Neural progenitor cell (in vitro differentiated cells): Measurements from ENCODE around the gene KCNK5. TPM values are rescaled to one million over a fixed set of nuclear protein-coding genes. Genes with fewer than 3 reads are reported as not detected.
A peak's percentile ranks its signal among the peaks of the same experiment; 100 is the strongest.

Source experiments
- DNase-seq: peaks from one replicate; pipeline ENCODE4 v3.0.0-alpha.2; 2016; ENCODE audit warnings: low spot score
- H2AFZ ChIP-seq: fragments of 200-600 bp; sonication (generic); replicated peaks from 2 replicates; pipeline ENCODE4 v1.6.1; 2016; ENCODE audit warnings: antibody characterized with exemption
- H3F3A ChIP-seq: fragments of 200-600 bp; sonication (generic); 2 replicates; pipeline ENCODE4 v1.6.1; 2016; ENCODE audit warnings: antibody characterized with exemption, low read depth
- H3K27ac ChIP-seq: fragments of 200-600 bp; sonication (generic); 2 replicates; pipeline ENCODE4 v1.5.1; 2016; ENCODE audit warnings: mild to moderate bottlenecking
- H3K27me3 ChIP-seq: fragments of 200-600 bp; sonication (generic); 2 replicates; pipeline ENCODE4 v1.6.1; 2016; ENCODE audit warnings: mild to moderate bottlenecking, moderate library complexity
- H3K36me3 ChIP-seq: fragments of 200-600 bp; sonication (generic); 2 replicates; pipeline ENCODE4 v1.5.1; 2016
- H3K4me1 ChIP-seq: fragments of 200-600 bp; sonication (generic); 2 replicates; pipeline ENCODE4 v1.6.1; 2016; ENCODE audit warnings: mixed run types
- H3K4me2 ChIP-seq: fragments of 200-600 bp; sonication (generic); 2 replicates; pipeline ENCODE4 v1.6.1; 2016
- H3K4me3 ChIP-seq: fragments of 200-600 bp; sonication (generic); 2 replicates; pipeline ENCODE4 v1.5.1; 2016
- H3K79me2 ChIP-seq: fragments of 200-600 bp; sonication (generic); 2 replicates; pipeline ENCODE4 v1.6.1; 2016; ENCODE audit warnings: low read depth
- H3K9ac ChIP-seq: fragments of 200-600 bp; sonication (generic); 2 replicates; pipeline ENCODE4 v1.6.1; 2016
- H3K9me3 ChIP-seq: fragments of 200-600 bp; sonication (generic); 2 replicates; pipeline ENCODE4 v1.5.1; 2016; ENCODE audit warnings: low read depth
- H4K20me1 ChIP-seq: fragments of 200-600 bp; sonication (generic); 2 replicates; pipeline ENCODE4 v1.6.1; 2016; ENCODE audit warnings: low read depth
- H3K27ac Mint-ChIP-seq: 3 replicates; pipeline ENCODE4 v1.8.0; 2021; ENCODE audit warnings: mixed read lengths
- H3K27me3 Mint-ChIP-seq: 2 replicates; pipeline ENCODE4 v1.8.0; 2022; ENCODE audit warnings: low read depth, mild to moderate bottlenecking, inconsistent platforms, moderate library complexity, mixed read lengths; ENCODE audit not compliant: insufficient read depth
- H3K36me3 Mint-ChIP-seq: 3 replicates; pipeline ENCODE4 v1.8.0; 2021; ENCODE audit warnings: mixed read lengths
- H3K4me1 Mint-ChIP-seq: 3 replicates; pipeline ENCODE4 v1.8.0; 2021; ENCODE audit warnings: mixed read lengths
- H3K4me3 Mint-ChIP-seq: 3 replicates; pipeline ENCODE4 v1.8.0; 2021; ENCODE audit warnings: mild to moderate bottlenecking, moderate library complexity, mixed read lengths
- H3K9me3 Mint-ChIP-seq: 3 replicates; pipeline ENCODE4 v1.8.0; 2020; ENCODE audit warnings: mixed read lengths
- EZH2 ChIP-seq: fragments of 200-600 bp; sonication (generic); IDR thresholded peaks from 2 replicates; pipeline ENCODE4 v1.6.1; 2017; ENCODE audit warnings: antibody characterized with exemption, mild to moderate bottlenecking, moderate library complexity
- EZH2phosphoT487 ChIP-seq: fragments of 200-600 bp; sonication (generic); IDR thresholded peaks from 2 replicates; pipeline ENCODE4 v1.6.1; 2017; ENCODE audit warnings: antibody characterized with exemption
- total RNA-seq: library from RNA; depleted of rRNA; stranded (reverse); fragments of >200 nt; gene quantifications from 2 replicates; pipeline ENCODE4 v1.2.3, GENCODE V29; 2015; ENCODE audit warnings: low replicate concordance
- TF ChIP-seq, protein P1 (sequence below): fragments of 200-600 bp; sonication (generic); IDR thresholded peaks from 2 replicates; pipeline ENCODE4 v1.5.1; 2017; ENCODE audit warnings: antibody characterized with exemption, mild to moderate bottlenecking

KCNK5 gene
- total RNA-seq, 1 donor from 2014 or later, result 5.7 TPM

DNA sequence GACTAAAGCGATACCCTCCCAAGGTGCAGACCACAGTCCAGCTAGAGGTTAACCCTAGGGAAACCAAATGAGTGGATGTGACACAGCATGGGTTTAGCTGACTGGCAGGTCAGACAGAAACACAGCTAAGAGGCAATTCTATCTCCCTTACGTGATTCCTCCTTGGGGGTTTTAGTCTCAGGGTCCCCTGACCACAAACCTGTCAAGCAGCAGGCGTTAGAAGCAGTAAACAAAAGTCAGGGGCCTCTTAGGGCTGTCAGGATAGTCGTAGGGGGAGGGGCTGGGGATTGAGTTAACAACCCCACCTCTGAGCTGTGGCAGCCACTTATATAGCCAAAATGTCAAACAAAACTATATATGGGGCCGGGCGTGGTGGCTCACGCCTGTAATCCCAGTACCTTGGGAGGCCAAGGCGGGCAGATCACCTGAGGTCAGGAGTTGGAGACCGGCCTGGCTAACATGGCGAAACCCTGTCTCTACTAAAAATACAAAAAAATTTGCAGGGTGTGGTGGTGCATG is 13.6 kb downstream of the KCNK5 start:
- Mint-ChIP-seq H3K27ac (no peak overlapping the region), H3K4me1 (peaks cover 26% of the 10 kb centered on the region), H3K27me3 (no peaks in the 10 kb centered on the region), H3K9me3 (no peaks in the 10 kb centered on the region), H3K4me3 (no peak overlapping the region), H3K36me3 (no peaks in the 10 kb centered on the region)
- Histone ChIP-seq H3K4me3 (no peak overlapping the region), H3K27ac (no peak overlapping the region), H3K9ac (no peak overlapping the region), H3K27me3 (no peaks in the 10 kb centered on the region), H3K9me3 (no peaks in the 10 kb centered on the region), H3K4me2 (no peak overlapping the region), H3K79me2 (no peaks in the 10 kb centered on the region), H3F3A (no peaks in the 10 kb centered on the region), H3K36me3 (no peaks in the 10 kb centered on the region), H3K4me1 (peaks cover 22% of the 10 kb centered on the region), H4K20me1 (peaks cover 19% of the 10 kb centered on the region), H2AFZ (no peak overlapping the region)
- no peak for DNase-seq
- TF ChIP-seq, protein P1, sequence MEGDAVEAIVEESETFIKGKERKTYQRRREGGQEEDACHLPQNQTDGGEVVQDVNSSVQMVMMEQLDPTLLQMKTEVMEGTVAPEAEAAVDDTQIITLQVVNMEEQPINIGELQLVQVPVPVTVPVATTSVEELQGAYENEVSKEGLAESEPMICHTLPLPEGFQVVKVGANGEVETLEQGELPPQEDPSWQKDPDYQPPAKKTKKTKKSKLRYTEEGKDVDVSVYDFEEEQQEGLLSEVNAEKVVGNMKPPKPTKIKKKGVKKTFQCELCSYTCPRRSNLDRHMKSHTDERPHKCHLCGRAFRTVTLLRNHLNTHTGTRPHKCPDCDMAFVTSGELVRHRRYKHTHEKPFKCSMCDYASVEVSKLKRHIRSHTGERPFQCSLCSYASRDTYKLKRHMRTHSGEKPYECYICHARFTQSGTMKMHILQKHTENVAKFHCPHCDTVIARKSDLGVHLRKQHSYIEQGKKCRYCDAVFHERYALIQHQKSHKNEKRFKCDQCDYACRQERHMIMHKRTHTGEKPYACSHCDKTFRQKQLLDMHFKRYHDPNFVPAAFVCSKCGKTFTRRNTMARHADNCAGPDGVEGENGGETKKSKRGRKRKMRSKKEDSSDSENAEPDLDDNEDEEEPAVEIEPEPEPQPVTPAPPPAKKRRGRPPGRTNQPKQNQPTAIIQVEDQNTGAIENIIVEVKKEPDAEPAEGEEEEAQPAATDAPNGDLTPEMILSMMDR, result no peak
- TF ChIP-seq EZH2phosphoT487 (no peak), EZH2 (no peak)

DNA sequence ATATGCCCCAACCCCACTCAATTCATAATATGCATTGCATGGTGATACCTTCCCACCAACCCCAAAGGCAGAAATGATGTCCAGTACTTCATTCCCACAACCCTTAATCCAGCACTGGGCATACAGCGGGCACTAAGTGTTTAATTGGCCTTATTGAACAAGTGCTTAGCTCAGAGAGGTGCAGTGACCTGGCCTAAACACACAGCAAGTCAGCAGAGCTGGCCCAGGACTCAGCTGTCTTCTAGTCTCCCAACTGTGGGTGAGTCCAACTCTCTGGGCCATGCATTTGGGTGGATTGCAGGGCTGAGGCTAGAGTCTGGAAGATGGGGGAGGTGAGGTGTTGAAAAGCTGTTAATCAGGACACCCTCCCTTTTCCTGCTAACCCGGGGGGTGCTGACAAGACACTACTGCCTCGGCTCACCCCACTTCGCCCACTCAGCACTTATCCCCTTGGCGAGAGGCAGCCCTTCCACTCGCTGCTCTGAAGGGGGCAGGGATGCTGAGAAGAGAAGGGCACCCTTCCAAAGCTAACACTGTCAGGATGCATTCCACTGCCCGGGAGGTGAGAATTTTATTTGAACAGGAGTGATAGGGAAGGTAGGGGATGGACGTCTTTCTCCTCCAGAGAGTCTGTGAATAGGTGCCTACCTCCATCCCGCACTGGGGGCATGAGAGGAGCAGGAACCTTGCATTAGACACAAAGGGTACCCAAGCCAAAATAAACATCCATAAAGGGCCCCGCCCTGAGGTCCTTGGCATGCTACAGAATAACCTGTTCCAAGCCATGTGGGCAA is 14.2 kb downstream of the KCNK5 start:
- H3K4me2 ChIP-seq, result no peak overlapping the region
- Mint-ChIP-seq H3K27ac (no peak overlapping the region), H3K4me3 (no peak overlapping the region), H3K36me3 (no peaks in the 10 kb centered on the region), H3K9me3 (no peaks in the 10 kb centered on the region), H3K4me1 (peaks cover 22% of the 10 kb centered on the region), H3K27me3 (no peaks in the 10 kb centered on the region)
- H3K36me3 ChIP-seq, result no peaks in the 10 kb centered on the region
- peaks cover 19% of the 10 kb centered on the region for H4K20me1 ChIP-seq
- H3K27me3 ChIP-seq, result no peaks in the 10 kb centered on the region
- peaks cover 17% of the 10 kb centered on the region for H3K4me1 ChIP-seq
- no peak overlapping the region for H2AFZ ChIP-seq
- H3K9ac ChIP-seq, result no peak overlapping the region
- H3F3A ChIP-seq, result no peaks in the 10 kb centered on the region
- H3K27ac ChIP-seq, result no peak overlapping the region
- no peak overlapping the region for H3K4me3 ChIP-seq
- TF ChIP-seq EZH2 (no peak), EZH2phosphoT487 (no peak)
- TF ChIP-seq, protein P1, result no peak
- no peaks in the 10 kb centered on the region for H3K9me3 ChIP-seq
- no peak for DNase-seq
- H3K79me2 ChIP-seq, result no peaks in the 10 kb centered on the region

DNA sequence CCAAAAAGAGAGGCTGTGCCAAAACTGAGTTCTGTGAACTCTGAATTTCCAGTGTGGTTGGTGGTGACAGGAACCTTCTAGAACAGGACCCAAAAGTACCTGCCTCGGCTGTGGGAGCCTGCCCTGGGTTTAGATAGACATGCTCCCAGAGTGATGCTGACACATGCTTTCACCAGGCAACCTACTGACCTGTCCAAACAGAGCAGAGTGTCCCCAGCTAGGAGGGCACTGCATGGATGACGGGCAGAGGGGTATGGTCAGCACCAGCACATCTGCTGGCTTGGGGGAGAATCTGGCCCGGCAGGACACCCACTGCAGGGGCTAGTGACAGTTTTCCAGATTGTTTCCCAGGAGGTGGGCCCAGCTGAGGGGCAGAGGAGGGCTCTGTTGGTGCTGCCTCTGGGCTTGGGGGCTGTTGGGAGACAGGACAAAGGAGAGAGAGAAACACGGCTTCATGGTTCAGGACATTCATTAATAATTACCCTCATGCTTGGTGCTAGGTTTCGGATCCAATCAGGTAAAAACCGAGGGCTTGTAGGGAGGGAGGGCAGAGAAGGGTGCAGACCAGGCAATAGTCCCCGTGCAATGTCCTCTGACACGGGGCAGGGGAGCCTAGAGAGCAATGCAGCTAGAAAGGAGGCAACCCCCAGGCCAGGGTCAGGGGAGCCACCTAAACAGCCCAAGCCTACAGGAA is 15.0 kb downstream of the KCNK5 start:
- H3K4me3 Mint-ChIP-seq, result no peak overlapping the region
- Histone ChIP-seq H2AFZ (no peak overlapping the region), H3K27ac (no peak overlapping the region), H3K36me3 (no peaks in the 10 kb centered on the region), H3K4me1 (peaks cover 22% of the 10 kb centered on the region), H3K9ac (no peak overlapping the region), H3K9me3 (no peaks in the 10 kb centered on the region), H3F3A (peaks cover 4% of the 10 kb centered on the region), H3K4me2 (no peak overlapping the region), H3K4me3 (no peak overlapping the region), H3K79me2 (no peaks in the 10 kb centered on the region), H3K27me3 (no peaks in the 10 kb centered on the region), H4K20me1 (peaks cover 16% of the 10 kb centered on the region)
- peaks cover 2% of the 10 kb centered on the region for H3K27me3 Mint-ChIP-seq
- H3K9me3 Mint-ChIP-seq, result no peaks in the 10 kb centered on the region
- H3K36me3 Mint-ChIP-seq, result no peaks in the 10 kb centered on the region
- peaks cover 22% of the 10 kb centered on the region for H3K4me1 Mint-ChIP-seq
- peak overlapping the region; percentile 10 for H3K27ac Mint-ChIP-seq
- no peak for DNase-seq
- no peak for TF ChIP-seq EZH2phosphoT487
- TF ChIP-seq EZH2, result no peak
